ENCODE results near the gene BANK1. TPM values are rescaled to one million over a fixed set of nuclear protein-coding genes. Genes with fewer than 3 reads are reported as not detected.

The BANK1 gene
- total RNA-seq, 2 experiments from 2014 or later: 0.20 to 0.22 TPM

- TF ChIP-seq CTCF (IDR thresholded peaks at IDR 0.05): no peak
- H3K27ac ChIP-seq (ENCODE audit: low read depth in 1 of 2, low read length in 2 of 2): no peak overlapping the region
- intact Hi-C loops (cut with DNase I, micrococcal nuclease): no loop called here
- no peaks in the 10 kb centered on the region for H3K36me3 ChIP-seq (ENCODE audit: insufficient read depth, low read length)
- no peaks in the 10 kb centered on the region for H3K4me1 ChIP-seq (ENCODE audit: insufficient read depth, low read length)
- H3K4me3 ChIP-seq (ENCODE audit: low read length): no peak overlapping the region
- Mint-ChIP-seq H3K36me3 (ENCODE audit: low read depth) (no peaks in the 10 kb centered on the region), H3K4me1 (ENCODE audit: low read depth) (no peaks in the 10 kb centered on the region), H3K4me3 (no peak overlapping the region), H3K9me3 (no peaks in the 10 kb centered on the region), H3K27me3 (no peaks in the 10 kb centered on the region), H3K27ac (no peak overlapping the region)
- ATAC-seq (ENCODE audit: poor library complexity) (no peak), DNase-seq (no peak)
- H3K9me3 ChIP-seq (ENCODE audit: control insufficient read depth in 1 of 2, insufficient read depth in 1 of 2, low read length in 2 of 2): no peaks in the 10 kb centered on the region
- no peaks in the 10 kb centered on the region for H3K27me3 ChIP-seq (ENCODE audit: control insufficient read depth in 1 of 2, insufficient read depth in 2 of 2, low read length in 2 of 2)
- CTCF ChIA-PET: no interaction called here
- POLR2A ChIA-PET: no interaction called here
Measured at GRCh38 chr4:102027961-102028360, 237.4 kb downstream of the BANK1 start.

- H3K4me3 Mint-ChIP-seq: no peak overlapping the region
- no peaks in the 10 kb centered on the region for H3K36me3 Mint-ChIP-seq (ENCODE audit: low read depth)
- DNase-seq: no peak
- ChIA-PET CTCF (no interaction called here), POLR2A (no interaction called here)
- no peaks in the 10 kb centered on the region for H3K27me3 Mint-ChIP-seq
- TF ChIP-seq CTCF (IDR thresholded peaks at IDR 0.05): no peak
- H3K27ac Mint-ChIP-seq: no peak overlapping the region
- no peaks in the 10 kb centered on the region for H3K4me1 ChIP-seq (ENCODE audit: insufficient read depth, low read length)
- H3K4me1 Mint-ChIP-seq (ENCODE audit: low read depth): no peaks in the 10 kb centered on the region
- no peak for ATAC-seq (ENCODE audit: poor library complexity)
- no peaks in the 10 kb centered on the region for H3K27me3 ChIP-seq (ENCODE audit: control insufficient read depth in 1 of 2, insufficient read depth in 2 of 2, low read length in 2 of 2)
- no peaks in the 10 kb centered on the region for H3K9me3 ChIP-seq (ENCODE audit: control insufficient read depth in 1 of 2, insufficient read depth in 1 of 2, low read length in 2 of 2)
- no peaks in the 10 kb centered on the region for H3K9me3 Mint-ChIP-seq
- no peak overlapping the region for H3K4me3 ChIP-seq (ENCODE audit: low read length)
- H3K27ac ChIP-seq (ENCODE audit: low read depth in 1 of 2, low read length in 2 of 2): no peak overlapping the region
- no peaks in the 10 kb centered on the region for H3K36me3 ChIP-seq (ENCODE audit: insufficient read depth, low read length)
- intact Hi-C loops (cut with DNase I, micrococcal nuclease): no loop called here
Measured at GRCh38 chr4:102031406-102031805, 240.9 kb downstream of the BANK1 start.

- H3K4me3 Mint-ChIP-seq: no peak overlapping the region
- H3K4me3 ChIP-seq (ENCODE audit: low read length): no peak overlapping the region
- ATAC-seq (ENCODE audit: poor library complexity) (no peak), DNase-seq (no peak)
- H3K9me3 Mint-ChIP-seq: no peaks in the 10 kb centered on the region
- H3K27me3 Mint-ChIP-seq: no peaks in the 10 kb centered on the region
- CTCF ChIA-PET: no interaction called here
- H3K36me3 ChIP-seq (ENCODE audit: insufficient read depth, low read length): no peaks in the 10 kb centered on the region
- no peaks in the 10 kb centered on the region for H3K27me3 ChIP-seq (ENCODE audit: control insufficient read depth in 1 of 2, insufficient read depth in 2 of 2, low read length in 2 of 2)
- no peak for TF ChIP-seq CTCF (IDR thresholded peaks at IDR 0.05)
- no peaks in the 10 kb centered on the region for H3K4me1 ChIP-seq (ENCODE audit: insufficient read depth, low read length)
- H3K27ac ChIP-seq (ENCODE audit: low read depth in 1 of 2, low read length in 2 of 2): no peak overlapping the region
- intact Hi-C loops (cut with DNase I, micrococcal nuclease): no loop called here
- no peak overlapping the region for H3K27ac Mint-ChIP-seq
- POLR2A ChIA-PET: no interaction called here
- no peaks in the 10 kb centered on the region for H3K4me1 Mint-ChIP-seq (ENCODE audit: low read depth)
- H3K9me3 ChIP-seq (ENCODE audit: control insufficient read depth in 1 of 2, insufficient read depth in 1 of 2, low read length in 2 of 2): no peaks in the 10 kb centered on the region
- no peaks in the 10 kb centered on the region for H3K36me3 Mint-ChIP-seq (ENCODE audit: low read depth)
Measured at GRCh38 chr4:102036016-102036415, 245.5 kb downstream of the BANK1 start.

All from CD4-positive, alpha-beta T cell (primary cell).